Stimulated activated CD8-positive, alpha-beta memory T cell treated with anti-CD3 and anti-CD28 coated beads, Interleukin-7, amount 100 ng/mL, for 4 hours (primary cell): ENCODE results near the gene SH3GLB1.
"Not testable (repeated sequence)": the region's sequence is repeated elsewhere in the genome, so short reads cannot be mapped to it uniquely, and the experiment has no call there.

Experiments
- DNase-seq, 2 donors: peaks; one replicate each; pipeline ENCODE4 v3.0.0-alpha.2; 2020; ENCODE audit warnings: low read depth in 2 of 2

SH3GLB1 gene

DNA sequence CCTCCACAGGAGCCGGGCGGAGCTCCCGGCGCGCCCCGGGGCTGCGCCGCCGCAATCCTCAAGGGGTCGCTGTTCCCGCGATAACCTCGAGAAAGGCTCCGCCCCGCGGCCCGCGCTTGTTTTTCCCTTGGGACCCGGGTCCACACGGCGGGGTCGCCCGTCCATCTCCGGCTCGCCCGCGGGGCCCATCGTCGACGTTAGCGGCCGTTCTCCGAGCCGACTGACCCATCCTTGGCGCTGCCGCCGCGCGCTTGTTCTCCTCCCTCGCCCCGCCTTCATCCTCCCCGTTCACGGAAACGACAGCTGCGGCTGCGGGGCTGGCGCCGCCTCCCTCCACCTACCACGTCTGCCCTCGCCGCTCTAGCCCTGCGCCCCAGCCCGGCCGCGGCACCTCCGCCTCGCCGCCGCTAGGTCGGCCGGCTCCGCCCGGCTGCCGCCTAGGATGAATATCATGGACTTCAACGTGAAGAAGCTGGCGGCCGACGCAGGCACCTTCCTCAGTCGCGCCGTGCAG is at the start of gene SH3GLB1:
Gene SH3GLB1, plus strand, starts transcription at position 119 of the 514 bp plus-strand sequence. Its CDS starts 324 bp downstream, at position 443.
- DNase-seq: peak; percentile 72 to 84

- DNase-seq: not testable (repeated sequence)
Observed at GRCh38 chr1:86658381-86658780, 46.0 kb upstream of the SH3GLB1 start.

DNA sequence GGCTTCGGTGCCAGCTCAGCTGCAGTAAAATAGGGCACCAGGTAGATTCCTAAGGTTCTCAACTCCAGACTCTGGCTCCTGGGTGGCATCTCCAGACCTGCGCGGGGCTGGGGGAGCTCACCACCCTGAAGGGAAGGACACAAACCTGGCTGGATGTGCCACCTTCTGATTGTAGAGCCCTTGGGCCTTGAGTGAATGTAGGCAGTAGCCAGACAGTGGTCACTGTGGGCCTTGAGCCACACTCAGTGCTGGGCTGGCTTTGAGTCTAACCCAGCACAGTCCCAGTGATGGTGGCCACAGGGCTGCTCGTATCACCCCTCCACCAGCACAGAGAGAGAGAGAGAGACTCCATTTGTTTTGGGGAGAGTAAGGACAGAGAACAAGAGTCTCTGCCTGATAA is 38.0 kb upstream of the SH3GLB1 start:
- no peak for DNase-seq

DNA sequence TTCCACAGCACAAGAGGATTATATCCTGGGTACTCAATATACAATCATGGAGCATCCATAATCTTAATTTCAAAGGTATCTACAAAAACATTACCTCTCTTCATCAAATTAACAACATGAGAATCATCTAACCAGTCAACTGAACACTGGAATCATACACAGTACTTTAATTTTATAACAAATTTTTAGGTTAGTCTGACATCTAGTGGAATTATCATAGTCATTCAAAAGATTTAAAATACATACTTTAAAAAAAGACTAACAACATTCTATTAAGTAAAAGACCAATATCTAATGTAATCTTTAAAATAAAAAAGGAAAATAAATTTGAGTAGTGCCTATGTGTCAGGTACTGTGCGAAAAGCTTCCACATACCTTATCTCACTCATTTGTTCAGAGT is 16.8 kb upstream of the SH3GLB1 start:
- no peak for DNase-seq

- DNase-seq: no peak
Observed at GRCh38 chr1:86692641-86693040, 11.7 kb upstream of the SH3GLB1 start.

GRCh38 chr1:86695400-86695799 is 9.0 kb upstream of the SH3GLB1 start:
- DNase-seq: no peak

DNA sequence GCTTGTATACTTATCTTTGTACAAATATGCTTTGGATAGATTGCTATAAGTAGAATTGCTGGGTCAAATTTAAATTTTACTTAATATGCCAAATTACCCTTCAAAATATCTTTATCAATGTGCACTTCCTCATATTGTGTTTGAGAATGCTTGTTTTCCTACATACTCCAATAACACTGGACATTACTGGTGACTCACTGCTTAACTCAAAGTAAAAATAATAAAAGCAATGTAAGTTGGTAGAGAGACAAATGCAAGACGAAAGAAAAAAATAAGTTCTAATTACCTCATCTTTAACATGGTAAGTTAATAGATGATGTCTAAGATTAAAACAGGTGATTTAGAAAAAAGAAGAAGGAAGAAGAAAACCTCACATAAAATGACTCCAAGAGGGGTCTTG is 7.9 kb upstream of the SH3GLB1 start:
- DNase-seq: no peak

- no peak for DNase-seq
Observed at GRCh38 chr1:86699186-86699585, 5.2 kb upstream of the SH3GLB1 start.

GRCh38 chr1:86701731-86702130 is 2.6 kb upstream of the SH3GLB1 start:
- no peak for DNase-seq

GRCh38 chr1:86702954-86703494 is 1.4 kb upstream of the SH3GLB1 start:
- not testable (repeated sequence) for DNase-seq

DNA sequence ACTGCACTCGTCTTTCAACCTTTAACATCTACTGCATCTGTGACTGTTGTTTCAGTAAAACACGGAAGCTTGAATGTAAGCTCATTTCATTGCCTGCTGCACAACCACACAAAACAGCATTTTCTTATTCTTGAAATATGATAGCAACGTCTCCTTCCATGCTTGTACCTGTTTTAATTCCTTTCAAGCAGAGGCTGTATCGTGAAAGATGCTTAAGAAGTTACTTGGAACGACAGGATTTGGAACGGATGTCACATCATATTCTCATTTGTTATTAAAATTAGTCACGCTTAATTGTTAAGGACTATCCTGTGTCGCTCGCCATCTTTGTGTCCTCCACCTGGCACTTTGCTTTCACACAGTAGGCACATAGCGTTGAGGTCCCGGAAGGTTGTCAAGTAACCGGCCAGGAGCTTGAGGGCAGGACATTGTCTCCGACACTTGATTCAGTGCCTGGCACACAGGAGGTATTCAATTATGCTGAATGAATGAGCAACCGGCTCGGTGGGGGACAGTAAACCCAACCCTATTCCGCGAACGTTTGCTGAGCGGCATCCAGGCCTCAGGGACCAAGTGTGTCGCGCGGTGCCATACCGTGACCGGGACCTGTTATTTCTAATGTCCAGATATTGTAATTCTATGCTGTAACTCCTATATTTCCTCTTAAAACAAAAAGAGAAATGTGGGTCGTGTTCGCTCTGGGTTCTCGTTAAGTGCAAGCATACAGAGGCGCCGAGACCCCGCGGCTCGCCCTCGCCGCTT is 499 bp upstream of the SH3GLB1 start:
- DNase-seq: peak; percentile 19

- DNase-seq: peak in 1 of 2 donors; percentile 20
Observed at GRCh38 chr1:86704972-86705664, 742 bp downstream of the SH3GLB1 start.

DNA sequence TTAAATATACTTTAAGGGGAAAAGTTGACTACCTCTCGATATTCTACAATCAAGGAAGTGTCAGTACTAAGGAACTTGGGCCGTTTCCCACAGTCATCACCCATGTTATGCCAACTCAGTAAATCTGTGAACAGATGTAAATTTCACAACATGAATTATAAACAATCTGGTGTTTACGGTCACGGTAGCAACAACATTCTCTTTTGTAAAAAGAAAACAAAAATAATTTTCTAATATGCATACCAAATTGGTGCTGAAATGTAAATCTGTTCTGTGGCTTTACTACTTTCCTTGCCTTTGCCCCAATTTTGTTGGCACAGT is 1.2 kb downstream of the SH3GLB1 start:
- no peak for DNase-seq

- no peak for DNase-seq
Observed at GRCh38 chr1:86706018-86706635, 1.8 kb downstream of the SH3GLB1 start.

DNA sequence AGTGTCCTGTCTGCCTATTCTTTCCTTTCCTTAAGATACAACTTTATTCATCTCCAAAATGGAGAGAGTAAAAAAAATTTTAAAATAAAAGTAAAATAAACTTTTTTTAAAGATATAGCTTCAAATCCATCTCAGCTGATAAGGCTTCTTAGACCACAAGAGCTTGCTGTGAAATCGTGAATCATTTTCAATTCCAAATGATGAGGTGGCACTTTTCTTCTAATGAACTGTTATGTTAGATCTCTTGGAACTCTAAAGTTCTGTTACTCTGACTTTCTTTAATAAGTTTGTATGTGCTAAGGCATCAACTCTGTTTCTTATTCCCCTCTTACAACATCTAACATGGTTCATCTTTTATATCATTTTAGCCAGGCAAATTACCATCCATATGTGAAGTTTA is 4.5 kb downstream of the SH3GLB1 start:
- DNase-seq: no peak

GRCh38 chr1:86712088-86712860 is 7.9 kb downstream of the SH3GLB1 start:
- no peak for DNase-seq

- no peak for DNase-seq
Observed at GRCh38 chr1:86713477-86713876, 9.1 kb downstream of the SH3GLB1 start.

DNA sequence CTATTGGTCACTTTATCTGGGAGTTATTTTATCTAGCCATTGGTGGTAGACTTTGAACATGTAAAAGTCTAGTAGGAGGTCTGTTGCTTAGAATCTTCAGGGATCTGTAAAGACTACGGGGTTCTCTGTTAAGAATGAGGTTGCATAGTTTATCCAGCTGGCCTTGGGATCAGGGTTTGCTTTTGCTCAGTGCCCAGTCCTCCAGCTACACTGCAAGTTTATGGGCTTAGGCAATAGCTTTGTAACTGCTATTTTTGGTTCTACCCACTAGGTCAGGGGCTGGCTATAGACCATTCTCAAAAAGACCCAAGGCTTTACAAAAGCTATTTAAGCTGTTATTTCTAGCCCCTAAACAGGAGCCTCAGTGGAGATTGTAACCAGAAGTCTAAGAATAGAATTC is 9.8 kb downstream of the SH3GLB1 start:
- DNase-seq: no peak

DNA sequence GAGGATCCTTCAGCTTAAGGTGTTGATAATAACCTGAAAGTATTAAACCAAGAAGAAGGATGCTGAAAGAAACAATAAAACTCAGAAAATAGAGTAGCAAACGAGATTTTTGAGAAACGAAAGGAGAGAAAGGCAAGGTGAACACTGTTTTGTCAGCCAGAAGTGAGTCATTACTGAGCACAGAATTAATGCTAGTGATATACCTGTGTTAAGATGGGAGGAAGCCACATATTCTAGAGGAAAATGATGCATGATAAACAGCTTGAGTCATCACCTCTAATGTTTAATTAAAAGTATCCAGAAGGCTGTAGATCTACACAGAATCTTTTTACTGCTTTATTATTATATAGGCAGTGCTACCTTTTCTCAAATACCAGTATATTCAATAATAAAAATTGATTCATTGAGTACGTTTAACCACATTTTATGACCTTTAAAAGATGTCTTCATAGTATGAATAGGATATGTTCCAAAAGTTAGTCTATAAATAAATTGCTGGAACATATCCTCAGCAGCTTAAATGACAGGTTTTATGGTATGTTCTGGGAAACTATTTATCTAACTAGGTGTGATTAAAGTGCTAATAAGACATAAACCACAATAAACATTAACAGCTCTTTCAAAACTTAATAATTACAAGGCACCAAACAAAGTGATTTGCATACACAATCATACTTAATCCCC is 10.3 kb downstream of the SH3GLB1 start:
- DNase-seq: no peak

GRCh38 chr1:86718786-86719185 is 14.4 kb downstream of the SH3GLB1 start:
- DNase-seq: no peak

GRCh38 chr1:86731416-86731815 is 27.0 kb downstream of the SH3GLB1 start:
- DNase-seq: no peak
